ENCODE data around the gene CPE.
A peak's percentile ranks its signal among the peaks of the same experiment; 100 is the strongest.

CPE gene

DNA sequence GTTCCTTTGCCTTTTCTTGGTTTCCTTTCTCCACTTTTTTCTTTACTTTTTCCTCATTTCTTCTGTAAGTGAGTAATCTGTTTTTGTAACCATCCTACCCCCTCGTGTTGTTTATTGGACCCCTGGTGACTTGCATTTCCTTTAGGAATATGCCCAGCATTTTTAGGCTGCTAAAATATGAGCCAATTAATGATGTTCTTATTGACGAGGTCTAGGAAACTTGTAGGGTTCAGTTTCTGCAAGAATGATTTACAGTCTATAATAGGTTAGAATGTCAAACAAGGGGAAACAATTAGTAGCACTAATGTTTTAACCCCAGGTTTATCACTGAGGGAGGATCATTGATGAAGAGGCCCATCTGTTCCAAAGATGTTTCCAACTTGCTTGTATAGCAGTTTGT lies 79.0 kb downstream of the CPE start:
- H3K36me3 Mint-ChIP-seq, result no peaks in the 10 kb centered on the region
- H3K4me3 Mint-ChIP-seq, result no peak overlapping the region
- DNase-seq (ENCODE audit: low spot score in 2 of 2), result no peak
- no peaks in the 10 kb centered on the region for H3K4me1 Mint-ChIP-seq
- no peaks in the 10 kb centered on the region for H3K9me3 Mint-ChIP-seq
- no peak for ATAC-seq
- H3K27ac Mint-ChIP-seq, result no peak overlapping the region

GRCh38 chr4:165458471-165458870 lies 79.7 kb downstream of the CPE start:
- H3K36me3 Mint-ChIP-seq, result no peaks in the 10 kb centered on the region
- H3K9me3 Mint-ChIP-seq, result no peaks in the 10 kb centered on the region
- DNase-seq (ENCODE audit: low spot score in 2 of 2), result no peak
- no peak for ATAC-seq
- no peak overlapping the region for H3K27ac Mint-ChIP-seq
- no peaks in the 10 kb centered on the region for H3K4me1 Mint-ChIP-seq
- no peak overlapping the region for H3K4me3 Mint-ChIP-seq

- H3K4me3 Mint-ChIP-seq, result no peak overlapping the region
- no peaks in the 10 kb centered on the region for H3K36me3 Mint-ChIP-seq
- DNase-seq (ENCODE audit: low spot score in 2 of 2), result no peak
These were observed 82.5 kb downstream of the CPE start for GRCh38 chr4:165461159-165461821.

GRCh38 chr4:165462009-165462408 lies 83.2 kb downstream of the CPE start:
- no peaks in the 10 kb centered on the region for H3K9me3 Mint-ChIP-seq
- ATAC-seq (no peak), DNase-seq (ENCODE audit: low spot score in 2 of 2) (no peak)
- H3K36me3 Mint-ChIP-seq, result no peaks in the 10 kb centered on the region
- H3K4me1 Mint-ChIP-seq, result no peaks in the 10 kb centered on the region
- H3K27ac Mint-ChIP-seq, result no peak overlapping the region
- H3K4me3 Mint-ChIP-seq, result no peak overlapping the region

More at GRCh38 chr4:165461159-165461821, 82.5 kb downstream of the CPE start:
- Mint-ChIP-seq H3K4me1 (no peaks in the 10 kb centered on the region), H3K27ac (no peak overlapping the region), H3K9me3 (no peaks in the 10 kb centered on the region)
- ATAC-seq, result no peak

DNA sequence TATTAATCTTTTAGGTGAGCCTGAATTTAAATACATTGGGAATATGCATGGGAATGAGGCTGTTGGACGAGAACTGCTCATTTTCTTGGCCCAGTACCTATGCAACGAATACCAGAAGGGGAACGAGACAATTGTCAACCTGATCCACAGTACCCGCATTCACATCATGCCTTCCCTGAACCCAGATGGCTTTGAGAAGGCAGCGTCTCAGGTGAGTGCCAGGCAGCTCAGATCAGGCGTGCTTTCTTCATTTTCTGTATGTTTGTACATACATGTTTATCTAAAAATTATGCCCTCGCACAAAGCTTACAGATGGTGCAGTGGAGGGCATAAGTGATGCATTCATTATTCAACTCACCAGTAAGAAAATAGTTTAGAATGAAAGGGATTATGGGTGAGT lies 85.6 kb downstream of the CPE start:
- no peak overlapping the region for H3K27ac Mint-ChIP-seq
- H3K36me3 Mint-ChIP-seq, result no peaks in the 10 kb centered on the region

DNA sequence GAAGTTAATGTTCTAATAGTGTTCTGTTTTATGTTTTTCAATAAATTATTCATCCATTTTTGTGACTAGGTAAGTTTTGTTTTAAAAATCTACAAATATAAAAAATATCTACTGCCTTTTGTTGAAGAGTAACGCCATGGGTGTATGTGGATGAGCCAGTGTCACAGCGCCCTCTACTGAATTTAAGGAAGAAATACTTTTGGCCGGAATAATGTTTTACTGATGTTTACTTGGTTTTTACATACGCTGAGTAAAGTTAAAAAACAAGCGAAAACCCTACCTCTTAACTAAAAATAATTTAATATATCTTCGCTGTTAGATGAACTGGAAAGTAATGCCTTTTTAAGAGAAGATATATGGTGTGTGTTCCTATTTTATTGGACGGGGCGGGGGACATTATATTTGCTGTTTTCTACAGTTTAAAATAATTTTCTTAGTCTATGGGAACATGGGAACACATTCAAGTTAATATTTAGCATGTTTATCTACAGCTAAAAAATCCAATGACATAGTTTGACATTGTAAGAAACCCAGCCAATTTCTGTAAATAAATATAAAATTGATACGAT lies 86.1 kb downstream of the CPE start:
- H3K9me3 Mint-ChIP-seq, result no peaks in the 10 kb centered on the region
- no peak overlapping the region for H3K4me3 Mint-ChIP-seq
- DNase-seq (ENCODE audit: low spot score in 2 of 2) (no peak), ATAC-seq (peak; percentile 60)
- no peak overlapping the region for H3K27ac Mint-ChIP-seq
- no peaks in the 10 kb centered on the region for H3K4me1 Mint-ChIP-seq
- H3K36me3 Mint-ChIP-seq, result no peaks in the 10 kb centered on the region

More for the DNA sequence above, 85.6 kb downstream of the CPE start:
- DNase-seq (ENCODE audit: low spot score in 2 of 2), result no peak
- Mint-ChIP-seq H3K9me3 (no peaks in the 10 kb centered on the region), H3K4me1 (no peaks in the 10 kb centered on the region), H3K4me3 (no peak overlapping the region)
- ATAC-seq, result no peak

GRCh38 chr4:165470009-165470408 lies 91.2 kb downstream of the CPE start:
- DNase-seq (ENCODE audit: low spot score in 2 of 2), result no peak
- Mint-ChIP-seq H3K4me1 (no peaks in the 10 kb centered on the region), H3K9me3 (peaks cover 6% of the 10 kb centered on the region), H3K36me3 (no peaks in the 10 kb centered on the region), H3K4me3 (no peak overlapping the region), H3K27ac (no peak overlapping the region)
- no peak for ATAC-seq

- peaks cover 6% of the 10 kb centered on the region for H3K9me3 Mint-ChIP-seq
- H3K27ac Mint-ChIP-seq, result no peak overlapping the region
- H3K4me3 Mint-ChIP-seq, result no peak overlapping the region
- no peaks in the 10 kb centered on the region for H3K4me1 Mint-ChIP-seq
- no peaks in the 10 kb centered on the region for H3K36me3 Mint-ChIP-seq
- no peak for DNase-seq (ENCODE audit: low spot score in 2 of 2)
- no peak for ATAC-seq
These were observed 94.3 kb downstream of the CPE start for GRCh38 chr4:165472943-165473676.

- DNase-seq (ENCODE audit: low spot score in 2 of 2), result no peak
- Mint-ChIP-seq H3K27ac (no peak overlapping the region), H3K4me3 (no peak overlapping the region), H3K36me3 (no peaks in the 10 kb centered on the region), H3K9me3 (peaks cover 6% of the 10 kb centered on the region), H3K4me1 (no peaks in the 10 kb centered on the region)
- ATAC-seq, result no peak
These were observed 96.2 kb downstream of the CPE start for GRCh38 chr4:165474784-165475705.

DNA sequence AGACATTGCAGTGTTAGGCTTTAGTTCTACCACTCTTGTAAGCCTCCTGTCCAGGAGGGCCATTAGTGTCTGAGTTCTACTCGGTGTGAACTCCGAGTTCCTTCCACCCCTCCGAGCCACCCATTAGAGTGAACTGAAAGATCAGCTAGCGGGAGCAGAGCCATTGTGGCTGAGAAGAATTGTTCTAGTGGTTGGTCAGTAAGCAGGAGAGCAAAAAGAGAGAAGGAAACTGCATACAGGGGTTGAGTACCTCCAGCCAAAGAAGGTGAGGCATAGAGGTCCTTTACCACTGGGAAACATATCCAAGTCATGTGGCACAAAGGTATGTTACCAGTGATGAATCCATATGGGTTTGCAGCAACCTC lies 96.9 kb downstream of the CPE start:
- peaks cover 6% of the 10 kb centered on the region for H3K9me3 Mint-ChIP-seq
- no peaks in the 10 kb centered on the region for H3K36me3 Mint-ChIP-seq
- H3K4me3 Mint-ChIP-seq, result no peak overlapping the region
- ATAC-seq, result no peak
- DNase-seq (ENCODE audit: low spot score in 2 of 2), result no peak
- H3K4me1 Mint-ChIP-seq, result no peaks in the 10 kb centered on the region
- no peak overlapping the region for H3K27ac Mint-ChIP-seq

GRCh38 chr4:165476214-165477098 lies 97.6 kb downstream of the CPE start:
- DNase-seq (ENCODE audit: low spot score in 2 of 2) (no peak), ATAC-seq (no peak)
- no peak overlapping the region for H3K27ac Mint-ChIP-seq
- H3K4me3 Mint-ChIP-seq, result no peak overlapping the region
- H3K4me1 Mint-ChIP-seq, result no peaks in the 10 kb centered on the region
- no peaks in the 10 kb centered on the region for H3K36me3 Mint-ChIP-seq
- H3K9me3 Mint-ChIP-seq, result peaks cover 6% of the 10 kb centered on the region

DNA sequence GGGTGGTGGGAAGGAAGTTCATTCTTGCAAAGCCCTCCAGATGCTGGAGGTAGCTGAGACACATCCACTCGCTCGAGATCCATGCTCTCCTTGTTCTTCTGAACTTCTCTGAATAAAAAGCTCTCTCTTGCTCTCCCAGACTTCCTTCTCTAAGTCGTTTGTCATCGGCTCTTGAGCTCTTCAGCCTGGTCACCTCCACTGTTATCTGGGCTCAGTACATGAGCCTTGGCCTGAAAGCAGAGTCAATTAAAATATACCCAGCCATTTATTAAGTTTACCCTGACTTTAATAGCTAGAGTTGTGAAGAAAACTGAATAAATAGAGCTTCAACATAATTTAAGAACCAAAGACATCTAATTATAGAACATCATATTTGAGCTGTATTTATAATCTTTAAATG lies 99.0 kb downstream of the CPE start:
- no peak for ATAC-seq

DNA sequence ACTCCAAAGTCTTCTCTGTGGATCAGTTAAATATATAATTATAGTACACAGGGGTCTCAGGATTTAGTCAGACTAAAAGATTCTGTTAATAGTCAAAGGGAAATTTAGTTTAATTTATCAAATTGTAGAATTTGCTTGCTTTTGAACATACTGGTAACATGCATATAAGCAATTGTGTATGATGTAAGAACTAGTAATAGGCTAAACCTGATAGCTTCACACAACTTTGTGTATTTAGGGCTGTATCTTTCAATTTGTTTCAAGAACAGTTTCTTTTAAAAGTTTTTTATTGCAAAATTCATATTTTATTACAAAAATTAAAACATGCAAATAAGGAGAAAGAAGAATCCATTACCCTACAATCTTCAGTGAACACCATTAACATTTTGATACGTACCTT lies 99.5 kb downstream of the CPE start:
- Mint-ChIP-seq H3K4me1 (no peaks in the 10 kb centered on the region), H3K4me3 (no peak overlapping the region), H3K9me3 (peaks cover 3% of the 10 kb centered on the region), H3K27ac (no peak overlapping the region), H3K36me3 (no peaks in the 10 kb centered on the region)
- DNase-seq (ENCODE audit: low spot score in 2 of 2) (no peak), ATAC-seq (no peak)

More for the DNA sequence above, 99.0 kb downstream of the CPE start:
- Mint-ChIP-seq H3K4me3 (no peak overlapping the region), H3K27ac (no peak overlapping the region), H3K4me1 (no peaks in the 10 kb centered on the region), H3K36me3 (no peaks in the 10 kb centered on the region), H3K9me3 (peaks cover 6% of the 10 kb centered on the region)
- DNase-seq (ENCODE audit: low spot score in 2 of 2), result no peak

GRCh38 chr4:165481053-165481835 lies 102.4 kb downstream of the CPE start:
- Mint-ChIP-seq H3K4me1 (no peaks in the 10 kb centered on the region), H3K4me3 (no peak overlapping the region), H3K9me3 (no peaks in the 10 kb centered on the region), H3K36me3 (no peaks in the 10 kb centered on the region), H3K27ac (no peak overlapping the region)
- DNase-seq (ENCODE audit: low spot score in 2 of 2) (no peak), ATAC-seq (no peak)

All from stimulated activated effector memory CD8-positive, alpha-beta T cell treated with anti-CD3 and anti-CD28 coated beads, Interleukin-12 subunit alpha, Interleukin-12 subunit beta, amount 100 ng/mL, for 72 hours (primary cell).